HG02852 (cell line): Measurements from ENCODE around the gene OGFRL1.
A peak's percentile ranks its signal among the peaks of the same experiment; 100 is the strongest.
"Not testable (repeated sequence)": the region's sequence is repeated elsewhere in the genome, so short reads cannot be mapped to it uniquely, and the experiment has no call there.

Experiments used
- ATAC-seq: cut with Tn5 transposase; IDR thresholded peaks from one replicate; pipeline ENCODE4 v1.9.1; 2021; ENCODE audit warnings: mild to moderate bottlenecking, moderate library complexity; ENCODE audit not compliant: unreplicated experiment

The OGFRL1 gene

DNA sequence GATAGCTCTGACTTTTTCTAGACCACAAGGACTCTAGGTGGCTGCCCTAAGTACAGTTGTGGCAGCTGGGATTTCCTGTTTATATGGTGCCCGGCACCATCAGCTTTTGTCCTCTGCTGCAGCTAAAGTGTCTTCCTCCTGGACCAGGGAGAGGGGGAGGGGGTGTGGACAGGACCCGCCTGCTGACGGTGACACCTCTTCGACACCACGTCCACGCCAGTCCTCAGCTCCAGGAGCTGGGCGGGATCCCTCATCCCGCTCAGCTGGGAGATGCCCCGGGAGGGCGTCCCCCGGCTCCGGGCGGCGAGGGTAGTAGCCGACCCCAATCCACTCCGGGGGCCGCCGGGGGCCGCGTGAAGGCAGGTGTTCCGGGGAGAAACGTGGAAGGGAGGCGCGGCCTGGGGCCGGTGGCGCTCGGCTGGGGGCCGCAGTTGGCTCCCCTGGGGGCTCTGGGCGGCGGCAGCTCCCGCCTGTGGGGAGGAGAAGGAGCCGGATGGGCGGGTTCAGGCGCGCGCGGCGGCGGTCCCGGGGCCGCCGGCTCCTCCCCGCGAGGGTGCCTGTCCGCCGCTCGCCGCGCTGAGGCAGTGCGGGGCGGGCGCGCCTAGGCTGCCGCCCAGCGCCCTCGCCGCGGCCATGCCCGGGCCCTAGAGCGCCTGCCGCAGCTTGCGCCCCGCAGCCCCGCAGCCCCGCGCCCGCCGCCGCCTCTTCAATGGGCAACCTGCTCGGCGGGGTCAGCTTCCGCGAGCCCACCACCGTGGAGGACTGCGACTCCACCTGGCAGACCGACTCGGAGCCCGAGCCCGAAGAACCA lies at the start of gene OGFRL1:
Gene OGFRL1 (plus strand): TSS at position 584 of the 811 bp plus-strand sequence. CDS start 126 bp downstream, at position 710.
- ATAC-seq, result peak; percentile 83

GRCh38 chr6:71239694-71240093 lies 48.9 kb upstream of the OGFRL1 start:
- ATAC-seq, result no peak

DNA sequence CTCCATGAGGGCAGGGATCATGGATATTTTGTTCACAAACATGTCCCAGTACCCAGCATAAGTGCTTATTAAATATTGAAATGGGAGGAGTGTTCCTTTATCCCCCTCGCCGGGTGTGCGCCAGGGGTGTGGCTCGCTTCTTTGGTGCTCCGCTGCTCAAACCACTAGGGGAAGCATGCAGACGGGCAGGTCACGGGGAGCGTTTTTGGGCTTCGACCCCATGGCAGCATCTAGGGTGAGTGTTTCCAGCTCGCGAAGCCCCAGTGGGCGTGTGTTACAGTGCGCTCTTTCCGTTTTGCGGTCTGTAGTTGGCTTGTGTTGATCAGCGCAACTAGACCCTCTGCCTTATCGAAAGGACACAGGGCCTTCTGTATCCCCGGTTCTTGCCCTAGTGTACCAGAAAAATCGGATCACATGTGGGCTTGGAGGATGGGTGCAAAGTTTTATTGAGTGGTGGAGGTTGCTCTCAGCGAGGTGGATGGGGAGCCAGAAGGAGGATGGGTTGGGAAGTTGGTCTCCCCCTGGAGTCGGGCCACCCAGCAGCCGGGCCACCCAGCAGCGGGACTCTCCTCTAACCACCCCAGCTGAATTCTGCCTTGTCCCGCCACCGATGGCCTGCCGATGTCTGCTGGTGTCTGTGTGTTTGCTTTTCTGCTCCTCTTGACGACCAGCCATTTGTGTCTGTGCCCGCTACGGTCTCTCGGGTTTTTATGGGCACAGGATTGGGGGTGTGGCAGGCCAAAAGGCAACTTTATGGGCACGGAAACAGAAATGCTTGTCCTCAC lies 43.2 kb upstream of the OGFRL1 start:
- no peak for ATAC-seq

DNA sequence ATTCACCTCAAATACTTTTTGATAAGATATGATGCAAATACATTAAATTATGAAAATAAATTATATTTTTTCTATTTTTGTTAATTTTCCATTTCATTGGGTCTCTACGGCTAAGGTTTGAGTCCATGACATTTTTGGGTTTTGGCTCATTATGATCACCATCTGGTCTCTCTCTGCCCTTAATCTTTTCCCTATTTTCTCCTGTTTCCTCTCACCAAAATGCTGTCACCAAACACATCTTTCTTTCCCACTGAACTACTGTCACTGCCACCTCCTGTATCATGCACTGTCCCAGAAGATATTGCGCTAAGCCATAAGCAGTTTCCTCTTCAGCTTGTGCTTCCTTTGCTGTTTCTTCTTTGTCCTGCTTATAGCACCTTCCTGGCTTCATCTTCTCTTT lies 42.0 kb upstream of the OGFRL1 start:
- ATAC-seq, result no peak

GRCh38 chr6:71248306-71248765 lies 40.3 kb upstream of the OGFRL1 start:
- peak; percentile 73 for ATAC-seq

DNA sequence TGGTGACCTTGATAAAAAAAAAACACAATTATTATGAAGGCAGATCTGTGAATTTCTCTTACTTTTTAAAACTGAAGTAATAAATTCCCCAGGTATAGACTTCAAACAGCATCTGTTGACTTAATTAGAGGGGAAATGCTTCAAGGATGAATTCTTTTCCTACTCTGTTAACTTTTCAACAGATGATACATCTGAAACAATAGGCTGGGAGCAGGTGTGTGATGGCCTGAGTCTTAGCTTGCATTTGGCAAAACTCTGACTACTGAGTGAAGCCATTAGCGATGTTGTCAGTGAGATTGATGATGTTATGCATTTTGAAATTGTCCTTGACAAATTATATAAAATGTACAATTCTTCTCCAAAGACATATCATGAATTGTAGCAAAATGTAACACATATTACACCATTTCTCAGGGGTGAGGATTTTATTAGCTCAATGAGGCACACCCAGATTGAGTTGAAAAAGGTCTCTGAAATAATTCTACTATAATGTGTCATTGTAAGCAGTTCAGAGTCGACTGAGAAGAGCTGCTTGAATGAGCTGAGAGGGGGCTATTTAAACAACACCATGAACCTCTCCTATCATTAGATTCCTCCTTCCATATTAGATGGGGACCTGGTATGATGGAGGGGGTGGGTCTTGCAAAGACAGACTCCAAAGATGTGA lies 39.6 kb upstream of the OGFRL1 start:
- no peak for ATAC-seq

DNA sequence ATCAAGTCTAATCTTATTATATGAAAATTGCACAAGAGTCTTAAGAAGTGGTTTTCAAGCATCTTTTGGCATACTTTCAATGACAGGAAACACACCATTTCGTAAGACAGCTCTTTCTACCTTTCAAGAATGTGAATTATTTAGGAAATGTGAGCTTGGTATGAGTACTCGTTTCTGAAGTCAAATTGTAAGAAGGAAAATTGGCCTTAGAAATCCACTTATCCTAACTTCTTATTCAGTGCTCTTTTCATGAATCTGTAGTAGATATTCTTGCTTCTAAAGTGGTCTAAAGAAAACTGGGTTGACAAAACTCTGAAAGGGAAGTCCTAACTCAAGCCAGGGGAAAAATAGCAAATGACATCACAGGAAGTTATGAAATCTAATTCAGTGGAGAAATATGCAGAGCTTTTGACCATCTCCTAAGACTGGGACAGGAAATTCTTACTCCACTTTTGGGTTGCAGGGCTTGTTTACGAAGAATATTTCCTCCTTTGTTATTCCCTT lies 38.5 kb upstream of the OGFRL1 start:
- no peak for ATAC-seq

DNA sequence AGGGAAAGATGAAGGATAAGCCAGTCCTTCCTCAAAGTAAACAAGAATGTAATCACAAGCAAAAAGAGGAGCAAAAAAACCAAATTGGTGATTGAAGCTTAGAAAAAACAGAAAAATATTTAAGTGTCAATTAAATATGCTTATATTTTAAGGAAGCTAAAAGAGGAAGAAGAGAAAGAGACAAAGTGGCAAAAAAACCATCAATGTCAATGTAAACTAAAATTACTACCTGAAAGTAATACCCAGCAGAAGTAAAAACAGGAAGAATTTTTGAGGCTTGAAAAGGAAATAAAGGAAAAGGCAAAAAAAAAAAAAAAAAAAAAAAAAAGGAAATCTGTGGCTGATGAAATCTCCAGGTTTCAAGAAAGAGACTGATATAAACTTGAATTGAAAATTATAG lies 36.2 kb upstream of the OGFRL1 start:
- no peak for ATAC-seq

GRCh38 chr6:71252960-71253359 lies 35.7 kb upstream of the OGFRL1 start:
- no peak for ATAC-seq

GRCh38 chr6:71254323-71254722 lies 34.3 kb upstream of the OGFRL1 start:
- ATAC-seq, result no peak

DNA sequence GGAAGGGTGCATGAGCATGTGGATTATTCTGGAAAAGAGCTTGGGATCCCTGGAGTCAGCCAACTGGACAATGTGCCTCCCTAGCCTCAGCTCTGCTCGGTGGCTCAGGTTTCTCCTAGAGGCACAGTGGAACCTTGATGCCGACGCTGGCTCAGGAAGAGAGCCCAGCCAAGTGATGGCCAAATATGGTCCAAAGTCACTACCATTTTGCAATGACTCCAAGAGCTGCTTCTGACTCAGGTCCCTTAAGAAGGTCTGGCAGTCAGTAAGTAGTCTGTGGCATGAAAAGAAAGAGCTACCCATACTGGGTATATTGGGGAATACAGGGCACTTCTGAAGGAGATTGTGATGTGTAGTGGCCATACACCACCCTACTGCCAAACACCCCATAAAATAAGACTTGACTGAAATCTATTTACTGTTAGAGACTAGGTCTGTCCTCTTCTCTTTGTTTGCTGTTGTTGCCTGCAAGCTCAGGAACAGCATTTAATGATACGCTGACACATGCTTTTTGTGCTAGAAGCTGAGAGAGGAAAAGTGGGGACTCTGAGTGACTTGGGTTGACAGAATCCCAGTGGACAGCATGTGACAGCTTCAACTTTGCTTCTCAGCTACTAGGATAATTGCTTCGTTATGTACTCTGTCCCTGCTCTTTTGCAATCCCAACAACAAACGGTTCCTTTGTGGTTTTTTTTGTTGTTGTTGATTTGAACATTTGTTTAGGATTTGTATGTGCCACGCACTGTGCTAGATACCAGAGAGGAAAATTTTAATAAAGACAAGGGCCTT lies 30.3 kb upstream of the OGFRL1 start:
- no peak for ATAC-seq

DNA sequence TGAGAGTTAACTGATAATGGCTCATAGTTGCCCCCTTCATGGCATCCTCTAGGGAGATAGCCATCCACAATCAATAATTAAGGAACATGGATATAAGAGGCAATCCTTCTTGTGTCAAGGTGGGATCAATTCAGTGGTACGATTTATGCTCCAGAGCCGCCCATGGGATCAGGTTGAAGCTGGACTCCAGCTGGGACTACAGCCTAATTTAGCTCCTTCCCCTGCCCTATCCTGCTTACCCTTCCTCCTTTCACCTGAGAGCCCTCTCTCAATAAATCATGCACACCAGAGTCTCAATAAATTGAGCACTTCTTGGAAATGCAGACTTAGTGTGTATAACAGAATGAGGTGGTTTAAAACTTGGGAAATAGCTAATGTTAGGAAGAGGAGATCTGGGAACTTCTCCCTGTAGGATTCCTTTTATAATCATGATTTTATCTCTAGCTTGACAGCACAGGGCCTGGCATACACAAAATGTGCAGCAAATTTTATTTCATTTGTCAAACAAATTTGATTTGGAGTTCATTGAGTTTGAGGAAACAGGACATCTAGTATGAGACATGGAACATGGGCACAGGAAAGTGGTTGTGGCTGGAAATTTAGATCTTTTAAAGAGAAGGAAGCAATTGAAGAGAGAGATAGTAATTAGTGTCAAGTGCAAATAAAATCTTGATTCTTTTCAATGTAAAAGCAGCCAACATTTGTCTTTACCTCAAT lies 28.6 kb upstream of the OGFRL1 start:
- no peak for ATAC-seq

GRCh38 chr6:71262914-71263313 lies 25.7 kb upstream of the OGFRL1 start:
- no peak for ATAC-seq

DNA sequence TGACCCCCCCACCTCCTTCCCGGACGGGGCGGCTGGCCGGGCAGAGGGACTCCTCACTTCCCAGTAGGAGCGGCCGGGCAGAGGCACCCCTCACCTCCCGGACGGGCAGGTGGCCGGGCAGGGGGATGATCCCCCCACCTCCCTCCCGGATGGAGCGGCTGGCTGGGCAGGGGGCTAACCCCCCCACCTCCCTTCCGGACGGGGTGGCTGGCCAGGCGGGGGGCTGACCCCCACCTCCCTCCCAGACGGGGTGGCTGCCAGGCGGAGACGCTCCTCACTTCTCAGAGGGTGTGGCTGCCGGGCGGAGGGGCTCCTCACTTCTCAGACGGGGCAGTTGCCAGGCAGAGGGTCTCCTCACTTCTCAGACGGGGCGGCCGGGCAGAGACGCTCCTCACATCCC lies 22.2 kb upstream of the OGFRL1 start:
- ATAC-seq, result not testable (repeated sequence)

DNA sequence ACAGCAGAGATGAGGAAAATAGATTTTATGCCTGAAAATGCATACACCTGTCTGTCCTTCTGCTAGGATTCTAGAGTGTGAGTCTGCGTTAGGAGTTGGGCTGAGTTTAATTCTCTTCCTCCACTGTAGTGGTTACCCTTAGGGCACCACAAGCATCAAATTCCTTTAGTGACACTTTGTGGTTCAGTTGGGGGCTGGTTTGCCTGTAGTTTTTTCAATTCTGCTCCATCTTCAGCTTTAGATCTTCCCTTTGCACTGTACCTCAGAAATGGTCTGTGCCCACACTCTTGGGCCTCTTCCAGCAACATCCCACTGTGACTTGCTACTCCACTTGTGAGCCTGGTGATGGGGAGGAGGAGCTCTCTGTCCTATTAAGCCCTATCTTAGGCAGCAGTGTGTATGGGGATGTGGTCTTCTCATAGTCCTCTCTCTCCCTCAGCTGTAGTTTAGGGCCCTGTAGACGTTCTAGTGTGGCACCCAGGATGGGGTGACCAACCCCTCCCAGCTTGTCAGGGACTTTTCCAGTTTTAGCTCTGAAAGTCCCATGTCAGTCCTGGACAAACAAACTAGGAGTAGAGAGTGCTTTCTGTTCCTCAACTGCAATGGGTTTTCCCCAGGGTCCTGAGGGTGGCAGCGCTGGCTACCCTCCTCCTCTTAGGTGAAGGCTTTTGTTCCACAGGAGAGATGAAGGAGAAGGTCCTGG lies 19.7 kb upstream of the OGFRL1 start:
- ATAC-seq, result peak; percentile 78

GRCh38 chr6:71277926-71278600 lies 10.5 kb upstream of the OGFRL1 start:
- ATAC-seq, result no peak

DNA sequence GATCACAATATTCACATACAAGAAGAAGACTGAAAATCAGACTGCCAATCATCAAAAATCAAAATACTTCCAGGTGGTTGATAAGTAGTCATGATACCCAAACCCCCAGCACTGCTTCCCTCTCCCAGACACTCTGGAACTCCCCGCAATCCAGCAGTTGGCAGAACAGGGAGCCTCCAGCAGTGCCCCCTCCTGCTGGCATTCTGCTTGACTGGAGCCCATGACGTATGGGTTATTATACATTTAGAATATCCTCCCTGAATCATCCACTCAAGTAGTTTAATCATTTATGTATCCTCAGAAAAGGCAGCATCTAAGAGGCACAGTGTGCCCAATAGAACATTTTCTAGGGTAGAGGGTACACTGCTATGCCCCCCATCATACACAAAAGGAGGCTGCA lies 9.3 kb upstream of the OGFRL1 start:
- ATAC-seq, result no peak

DNA sequence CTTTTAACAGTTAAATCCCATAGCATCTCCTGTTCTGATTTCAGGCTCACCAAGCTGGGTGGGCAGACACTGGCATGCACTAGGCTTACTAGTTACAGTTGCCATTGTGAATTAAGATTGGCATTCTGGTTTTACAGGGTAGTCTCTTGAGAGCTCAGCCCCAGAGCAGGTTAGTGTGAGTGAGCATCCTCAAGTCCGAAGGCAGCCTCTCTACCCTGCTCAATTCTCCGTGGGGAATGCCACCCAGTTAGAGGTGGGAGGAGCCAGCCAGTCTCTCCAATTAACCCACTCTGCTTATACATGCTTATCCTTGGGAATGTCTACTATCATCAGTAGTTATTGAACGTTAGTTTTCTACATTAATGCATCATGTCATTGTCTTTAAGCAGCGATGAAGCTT lies 8.9 kb upstream of the OGFRL1 start:
- no peak for ATAC-seq

- no peak for ATAC-seq
Observed at GRCh38 chr6:71280701-71281100, 7.9 kb upstream of the OGFRL1 start.
